Activated naive CD8-positive, alpha-beta T cell treated with anti-CD3 and anti-CD28 coated beads, Interleukin-2, amount 10 ng/mL, durations not matched to agents 7 days and 5 days (primary cell): Measurements from ENCODE around the gene SLC25A39. TPM values are rescaled to one million over a fixed set of nuclear protein-coding genes. Genes with fewer than 3 reads are reported as not detected.

ENCODE experiments used
- ATAC-seq: fragments of 150-1000 bp; cut with Tn5 transposase; one replicate; pipeline ENCODE4 v1.10.0; 2021; ENCODE audit warnings: low read depth, moderate library complexity
- POLR2A ChIA-PET: fragments of 350-600 bp; sonication (Branson Sonifier 250); formaldehyde crosslinking; loops from one replicate; lab custom pipeline; 2021; ENCODE audit warnings: antibody characterized with exemption; lab: Charles Lee
- DNase-seq: peaks from one replicate; pipeline ENCODE4 v3.0.0; 2021
- H3K27ac Mint-ChIP-seq: one replicate; pipeline ENCODE4 v1.8.0; 2022; ENCODE audit warnings: mild to moderate bottlenecking, mixed read lengths
- H3K27me3 Mint-ChIP-seq: one replicate; pipeline ENCODE4 v1.8.0; 2022; ENCODE audit warnings: mild to moderate bottlenecking, moderate library complexity, mixed read lengths
- H3K36me3 Mint-ChIP-seq: one replicate; pipeline ENCODE4 v1.8.0; 2021; ENCODE audit warnings: mild to moderate bottlenecking, mixed read lengths
- H3K4me1 Mint-ChIP-seq: one replicate; pipeline ENCODE4 v1.8.0; 2021; ENCODE audit warnings: mixed read lengths
- H3K4me3 Mint-ChIP-seq: one replicate; pipeline ENCODE4 v1.8.0; 2022; ENCODE audit warnings: mild to moderate bottlenecking, moderate library complexity, mixed read lengths
- H3K9me3 Mint-ChIP-seq: one replicate; pipeline ENCODE4 v1.8.0; 2021; ENCODE audit warnings: mixed read lengths
- total RNA-seq, 2 experiments: library from RNA; stranded (reverse); gene quantifications; one replicate each; pipeline ENCODE4 v1.2.3, GENCODE V29; 2021

The SLC25A39 gene
- total RNA-seq, 2 experiments from 2014 or later: 104 to 117 TPM

- Mint-ChIP-seq H3K4me3 (no peak overlapping the region), H3K4me1 (peaks cover 9% of the 10 kb centered on the region), H3K9me3 (no peaks in the 10 kb centered on the region), H3K36me3 (no peaks in the 10 kb centered on the region), H3K27ac (no peak overlapping the region), H3K27me3 (peaks cover 7% of the 10 kb centered on the region)
- DNase-seq (no peak), ATAC-seq (no peak)
- POLR2A ChIA-PET: no interaction called here
Observed at GRCh38 chr17:44283344-44284023, 41.1 kb downstream of the SLC25A39 start.

- H3K9me3 Mint-ChIP-seq: no peaks in the 10 kb centered on the region
Observed at GRCh38 chr17:44282264-44282663, 42.4 kb downstream of the SLC25A39 start.

GRCh38 chr17:44281570-44281969, 43.1 kb downstream of the SLC25A39 start:
- H3K4me1 Mint-ChIP-seq: peaks cover 9% of the 10 kb centered on the region
- no peak for DNase-seq
- no peaks in the 10 kb centered on the region for H3K36me3 Mint-ChIP-seq
- H3K27ac Mint-ChIP-seq: no peak overlapping the region
- H3K4me3 Mint-ChIP-seq: no peak overlapping the region
- POLR2A ChIA-PET: no interaction called here
- no peaks in the 10 kb centered on the region for H3K9me3 Mint-ChIP-seq
- no peaks in the 10 kb centered on the region for H3K27me3 Mint-ChIP-seq
- ATAC-seq: no peak

More at GRCh38 chr17:44282264-44282663, 42.4 kb downstream of the SLC25A39 start:
- Mint-ChIP-seq H3K36me3 (no peaks in the 10 kb centered on the region), H3K27me3 (no peaks in the 10 kb centered on the region), H3K27ac (no peak overlapping the region), H3K4me1 (peaks cover 9% of the 10 kb centered on the region), H3K4me3 (no peak overlapping the region)
- DNase-seq (no peak), ATAC-seq (no peak)
- POLR2A ChIA-PET: no interaction called here

- H3K27ac Mint-ChIP-seq: no peak overlapping the region
- H3K9me3 Mint-ChIP-seq: no peaks in the 10 kb centered on the region
- no peaks in the 10 kb centered on the region for H3K27me3 Mint-ChIP-seq
- peaks cover 9% of the 10 kb centered on the region for H3K4me1 Mint-ChIP-seq
- no peaks in the 10 kb centered on the region for H3K36me3 Mint-ChIP-seq
- DNase-seq: no peak
- ATAC-seq: no peak
- H3K4me3 Mint-ChIP-seq: no peak overlapping the region
- POLR2A ChIA-PET: no interaction called here
Observed at GRCh38 chr17:44280392-44280937, 44.2 kb downstream of the SLC25A39 start.

GRCh38 chr17:44279666-44280391, 44.8 kb downstream of the SLC25A39 start:
- Mint-ChIP-seq H3K36me3 (no peaks in the 10 kb centered on the region), H3K4me3 (no peak overlapping the region), H3K9me3 (no peaks in the 10 kb centered on the region), H3K27me3 (no peaks in the 10 kb centered on the region), H3K4me1 (peaks cover 9% of the 10 kb centered on the region), H3K27ac (no peak overlapping the region)
- ATAC-seq (peak; percentile 64), DNase-seq (no peak)
- POLR2A ChIA-PET: no interaction called here

- H3K36me3 Mint-ChIP-seq: no peaks in the 10 kb centered on the region
- POLR2A ChIA-PET: no interaction called here
- no peak overlapping the region for H3K4me3 Mint-ChIP-seq
- ATAC-seq: no peak
- no peak for DNase-seq
- H3K4me1 Mint-ChIP-seq: peaks cover 9% of the 10 kb centered on the region
- no peaks in the 10 kb centered on the region for H3K9me3 Mint-ChIP-seq
- H3K27ac Mint-ChIP-seq: no peak overlapping the region
- H3K27me3 Mint-ChIP-seq: no peaks in the 10 kb centered on the region
Observed at GRCh38 chr17:44279346-44279665, 45.3 kb downstream of the SLC25A39 start.

- Mint-ChIP-seq H3K27me3 (peaks cover 1% of the 10 kb centered on the region), H3K36me3 (no peaks in the 10 kb centered on the region), H3K9me3 (no peaks in the 10 kb centered on the region), H3K27ac (no peak overlapping the region), H3K4me1 (peaks cover 9% of the 10 kb centered on the region), H3K4me3 (no peak overlapping the region)
- ATAC-seq (no peak), DNase-seq (no peak)
- POLR2A ChIA-PET: no interaction called here
Observed at GRCh38 chr17:44277976-44278375, 46.6 kb downstream of the SLC25A39 start.

- no peak overlapping the region for H3K4me3 Mint-ChIP-seq
- H3K36me3 Mint-ChIP-seq: no peaks in the 10 kb centered on the region
- no peak for ATAC-seq
- peaks cover 4% of the 10 kb centered on the region for H3K4me1 Mint-ChIP-seq
- H3K27me3 Mint-ChIP-seq: peaks cover 2% of the 10 kb centered on the region
- no peak for DNase-seq
- H3K9me3 Mint-ChIP-seq: no peaks in the 10 kb centered on the region
- H3K27ac Mint-ChIP-seq: no peak overlapping the region
- POLR2A ChIA-PET: no interaction called here
Observed at GRCh38 chr17:44273607-44274006, 51.0 kb downstream of the SLC25A39 start.

GRCh38 chr17:44272954-44273353, 51.7 kb downstream of the SLC25A39 start:
- DNase-seq (no peak), ATAC-seq (no peak)
- POLR2A ChIA-PET: no interaction called here
- H3K4me3 Mint-ChIP-seq: no peak overlapping the region
- no peaks in the 10 kb centered on the region for H3K36me3 Mint-ChIP-seq
- no peak overlapping the region for H3K27ac Mint-ChIP-seq
- H3K27me3 Mint-ChIP-seq: peaks cover 2% of the 10 kb centered on the region
- H3K4me1 Mint-ChIP-seq: peaks cover 4% of the 10 kb centered on the region
- H3K9me3 Mint-ChIP-seq: no peaks in the 10 kb centered on the region

- POLR2A ChIA-PET: interaction anchor here (0.5 kb wide), 1 partner anchor 51 kb away, joined by 3 read pairs; no protein-coding TSS in a partner anchor
- Mint-ChIP-seq H3K4me3 (no peak overlapping the region), H3K4me1 (peaks cover 4% of the 10 kb centered on the region), H3K36me3 (no peaks in the 10 kb centered on the region), H3K27ac (no peak overlapping the region), H3K27me3 (peaks cover 2% of the 10 kb centered on the region), H3K9me3 (no peaks in the 10 kb centered on the region)
- ATAC-seq (no peak), DNase-seq (no peak)
Observed at GRCh38 chr17:44272321-44272951, 52.2 kb downstream of the SLC25A39 start.

Other genes starting within 250 kb of the SLC25A39 start
- 10 to 100 TPM; 46.2 to 48.4 TPM for gene HDAC5, start 201.2 kb downstream of the SLC25A39 start, total RNA-seq
- gene HROB, start 182.9 kb downstream of the SLC25A39 start, total RNA-seq: 10 to 100 TPM; 13.2 to 14.3 TPM
- under 1 TPM; 0.19 to 0.51 TPM for gene ASB16, start 154.1 kb downstream of the SLC25A39 start, total RNA-seq
- gene TMUB2, start 137.9 kb downstream of the SLC25A39 start, total RNA-seq: 10 to 100 TPM; 38.3 to 42.5 TPM
- gene ATXN7L3, start 124.9 kb downstream of the SLC25A39 start, total RNA-seq: 100 to 1,000 TPM; 116 TPM
- 100 to 1,000 TPM; 183 to 200 TPM for gene UBTF, start 105.1 kb downstream of the SLC25A39 start, total RNA-seq
- not detected for gene SLC4A1, start 56.7 kb downstream of the SLC25A39 start, total RNA-seq
- under 1 TPM in 1 of 2 experiments, not detected in 1; 0.50 TPM for gene RUNDC3A, start 16.2 kb downstream of the SLC25A39 start, total RNA-seq
- 10 to 100 TPM; 53.5 to 58.8 TPM for gene GRN, start 20.5 kb upstream of the SLC25A39 start, total RNA-seq
- under 1 TPM; 0.37 to 0.69 TPM for gene FAM171A2, start 39.0 kb upstream of the SLC25A39 start, total RNA-seq
- under 1 TPM; 0.34 to 0.83 TPM for gene ITGA2B, start 64.8 kb upstream of the SLC25A39 start, total RNA-seq
- gene GPATCH8, start 178.6 kb upstream of the SLC25A39 start, total RNA-seq: 10 to 100 TPM; 56.8 to 57.6 TPM
- under 1 TPM; 0.36 to 0.45 TPM for gene FZD2, start 232.7 kb upstream of the SLC25A39 start, total RNA-seq